Left lung (tissue), 10 donors: Measurements from ENCODE around the gene SLC26A11. TPM values are rescaled to one million over a fixed set of nuclear protein-coding genes. Genes with fewer than 3 reads are reported as not detected.
A peak's percentile ranks its signal among the peaks of the same experiment; 100 is the strongest.

Experiments
- ATAC-seq: fragments of 200-7000 bp; cut with Tn5 transposase; one replicate; pipeline ENCODE4 v1.9.1; 2020; ENCODE audit warnings: moderate library complexity
- DNase-seq, 4 donors: peaks; one replicate each; pipeline ENCODE4 v3.0.0-alpha.2; 2013 to 2020
- H3K27ac ChIP-seq, 2 donors: fragments of 200-600 bp; sonication (generic) in 1 of 2; one replicate each; pipeline versions ENCODE4 v1.5.0 to v1.8.0; 2020 to 2021
- H3K27me3 ChIP-seq, 2 donors: fragments of 200-600 bp; sonication (generic) in 1 of 2; one replicate each; pipeline versions ENCODE4 v1.5.0 to v1.8.0; 2020 to 2021
- H3K36me3 ChIP-seq, 2 donors: fragments of 200-600 bp; sonication (generic) in 1 of 2; one replicate each; pipeline versions ENCODE4 v1.5.0 to v1.8.0; 2020 to 2021
- H3K4me1 ChIP-seq, 2 donors: fragments of 200-600 bp; one replicate each; pipeline ENCODE4 v1.8.0; 2021
- H3K4me3 ChIP-seq, 2 donors: fragments of 200-600 bp; sonication (generic) in 1 of 2; one replicate each; pipeline versions ENCODE4 v1.5.0 to v1.8.0; 2020 to 2021; ENCODE audit warnings: mild to moderate bottlenecking in 1 of 2
- H3K9me3 ChIP-seq, 2 donors: fragments of 200-600 bp; sonication (generic) in 1 of 2; one replicate each; pipeline versions ENCODE4 v1.5.0 to v1.8.0; 2020 to 2021
- CTCF ChIP-seq, 2 donors: fragments of 200-600 bp; sonication (generic) in 1 of 2; IDR thresholded peaks; one replicate each; pipeline versions ENCODE4 v1.5.0 to v1.8.0; 2021; ENCODE audit warnings: antibody characterized with exemption in 2 of 2
- intact Hi-C, 2 donors: fragments of 100-400 bp; cut with DNase I; formaldehyde crosslinking; loops; one replicate each; pipeline versions ENCODE4 v1.11.2 to v1.14.2; 2022
- polyA plus RNA-seq, 6 donors: library from polyadenylated mRNA; unstranded; fragments of 120-200 nt; gene quantifications; one replicate each; pipeline ENCODE4 v1.2.1, GENCODE V29; 2013; ENCODE audit not compliant: insufficient read length in 6 of 6
- total RNA-seq, 2 donors: library from RNA; stranded (reverse); fragmentation: NEBNext Ultra II Directional; extraction: Animal tissue kit (Norgen Biotek cat#: 25700); gene quantifications; one replicate each; pipeline ENCODE4 v1.2.1, GENCODE V29; 2021
- donor health status: DM: no; HTN: yes; CAD: no.
- donor health status: DM: no; HTN: no; CAD: no.

Gene SLC26A11
- total and polyA plus RNA-seq, 8 donors, result 22.3 to 36.0 (median 24.6) TPM

DNA sequence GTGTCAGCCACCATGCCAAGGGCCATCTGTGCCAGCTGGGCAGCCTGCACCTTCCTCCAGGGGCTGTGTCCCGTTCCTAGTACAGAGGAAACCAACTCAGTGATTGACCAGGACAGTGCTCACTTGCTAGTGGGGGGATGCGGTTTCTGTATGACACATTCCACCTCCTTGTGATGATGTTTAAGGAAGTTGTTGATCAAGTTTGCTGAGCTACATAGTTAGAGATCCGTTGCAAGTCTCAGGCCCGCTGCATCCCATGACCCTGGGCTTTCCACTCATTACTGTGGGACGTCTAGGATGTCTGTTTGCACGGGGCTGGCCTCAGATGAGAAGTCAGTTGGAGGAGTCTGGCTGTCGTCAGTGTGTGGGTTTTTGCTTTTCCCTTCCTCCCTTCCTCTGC, 74.0 kb downstream of the SLC26A11 start:
- no peak for TF ChIP-seq CTCF (IDR thresholded peaks at IDR 0.05)
- ATAC-seq (peak; percentile 42), DNase-seq (peak in 2 of 4 donors; percentile 35 to 54)
- H3K36me3 ChIP-seq, result peaks cover 0 to 100% of the 10 kb centered on the region in 2 donors
- H3K27ac ChIP-seq, result no peak overlapping the region
- no peaks in the 10 kb centered on the region for H3K9me3 ChIP-seq
- H3K4me3 ChIP-seq, result no peak overlapping the region
- no peaks in the 10 kb centered on the region for H3K27me3 ChIP-seq
- intact Hi-C loops, result no loop called here
- H3K4me1 ChIP-seq, result no peaks in the 10 kb centered on the region

GRCh38 chr17:80294653-80295052, 74.4 kb downstream of the SLC26A11 start:
- intact Hi-C loops, result no loop called here
- Histone ChIP-seq H3K4me3 (no peak overlapping the region), H3K27me3 (no peaks in the 10 kb centered on the region), H3K4me1 (no peaks in the 10 kb centered on the region), H3K36me3 (peaks cover 0 to 100% of the 10 kb centered on the region in 2 donors), H3K27ac (no peak overlapping the region), H3K9me3 (no peaks in the 10 kb centered on the region)
- ATAC-seq (no peak), DNase-seq (peak in 1 of 4 donors; percentile 11)
- no peak for TF ChIP-seq CTCF (IDR thresholded peaks at IDR 0.05)

DNA sequence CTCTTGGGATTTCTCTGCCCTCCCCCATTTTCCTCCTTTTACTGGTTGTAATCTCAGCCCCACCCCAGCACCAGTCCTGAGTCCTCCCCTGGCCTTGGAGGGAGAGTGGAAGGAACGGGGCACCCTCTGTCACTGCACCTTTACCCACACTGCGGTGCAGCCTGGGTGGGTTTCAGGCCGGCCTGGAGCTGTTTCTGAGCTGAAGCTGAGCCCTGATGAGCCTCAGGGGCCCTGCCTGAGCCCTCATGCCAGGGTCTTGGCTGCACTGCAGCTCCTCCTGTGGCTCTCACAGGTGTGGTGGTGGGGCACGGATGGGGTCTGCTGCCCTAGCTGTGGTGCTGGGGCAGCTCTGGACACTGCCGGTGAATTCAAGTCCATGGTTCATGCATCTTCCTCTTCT, 74.9 kb downstream of the SLC26A11 start:
- intact Hi-C loops, result no loop called here
- peak in 1 of 4 donors; percentile 36 for DNase-seq
- TF ChIP-seq CTCF (IDR thresholded peaks at IDR 0.05), result no peak
- H3K27me3 ChIP-seq, result no peaks in the 10 kb centered on the region
- H3K4me1 ChIP-seq, result no peaks in the 10 kb centered on the region
- H3K27ac ChIP-seq, result no peak overlapping the region
- H3K36me3 ChIP-seq, result peaks cover 0 to 100% of the 10 kb centered on the region in 2 donors
- H3K9me3 ChIP-seq, result no peaks in the 10 kb centered on the region
- H3K4me3 ChIP-seq, result no peak overlapping the region
- no peak for ATAC-seq

DNA sequence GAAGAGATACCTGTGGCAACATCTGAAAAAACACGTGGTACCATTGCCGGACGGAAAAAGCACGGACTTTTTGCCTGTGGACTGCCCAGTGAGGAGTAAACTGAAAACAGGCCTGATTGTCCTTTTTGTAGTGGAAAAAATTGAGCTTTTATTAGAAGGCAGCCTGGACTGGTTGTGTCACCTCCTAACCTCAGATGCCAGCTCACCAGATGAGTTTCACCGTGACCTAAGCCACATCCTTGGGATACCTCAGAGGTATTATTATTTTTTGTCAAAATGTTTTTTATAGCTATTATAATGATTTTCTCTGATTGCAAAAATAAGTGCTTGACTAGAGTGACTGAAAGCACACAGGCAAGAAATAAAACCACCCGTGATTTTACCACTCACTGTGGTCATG, 75.3 kb downstream of the SLC26A11 start:
- Histone ChIP-seq H3K9me3 (no peaks in the 10 kb centered on the region), H3K36me3 (peaks cover 0 to 100% of the 10 kb centered on the region in 2 donors), H3K4me1 (no peaks in the 10 kb centered on the region), H3K27me3 (no peaks in the 10 kb centered on the region), H3K4me3 (no peak overlapping the region), H3K27ac (no peak overlapping the region)
- TF ChIP-seq CTCF (IDR thresholded peaks at IDR 0.05), result no peak
- intact Hi-C loops, result no loop called here
- no peak for DNase-seq
- no peak for ATAC-seq

- TF ChIP-seq CTCF (IDR thresholded peaks at IDR 0.05), result no peak
- no peak for ATAC-seq
- intact Hi-C loops, result no loop called here
- Histone ChIP-seq H3K4me3 (no peak overlapping the region), H3K27ac (no peak overlapping the region), H3K36me3 (peaks cover 0 to 100% of the 10 kb centered on the region in 2 donors), H3K9me3 (no peaks in the 10 kb centered on the region), H3K27me3 (no peaks in the 10 kb centered on the region), H3K4me1 (no peaks in the 10 kb centered on the region)
- peak in 1 of 4 donors; percentile 41 for DNase-seq
These were observed 76.0 kb downstream of the SLC26A11 start for GRCh38 chr17:80296221-80296620.
